OCI-LY1 (cell line): ENCODE data around the gene CYYR1.

ENCODE experiments used
- EZH2 ChIP-seq: fragments of 200-600 bp; sonication (generic), shearing (Covaris generic); IDR thresholded peaks from 2 replicates; pipeline ENCODE4 v1.8.0; 2017; ENCODE audit warnings: borderline replicate concordance, mixed run types, mild to moderate bottlenecking, antibody characterized with exemption, low read length, moderate library complexity, mixed read lengths
- TF ChIP-seq, protein P1 (sequence below): fragments of 200-600 bp; sonication (generic), shearing (Covaris generic); IDR thresholded peaks from 2 replicates; pipeline ENCODE4 v1.5.1; 2017; ENCODE audit warnings: mild to moderate bottlenecking, antibody characterized with exemption, low read length, moderate library complexity, mixed read lengths

- TF ChIP-seq, protein P1, sequence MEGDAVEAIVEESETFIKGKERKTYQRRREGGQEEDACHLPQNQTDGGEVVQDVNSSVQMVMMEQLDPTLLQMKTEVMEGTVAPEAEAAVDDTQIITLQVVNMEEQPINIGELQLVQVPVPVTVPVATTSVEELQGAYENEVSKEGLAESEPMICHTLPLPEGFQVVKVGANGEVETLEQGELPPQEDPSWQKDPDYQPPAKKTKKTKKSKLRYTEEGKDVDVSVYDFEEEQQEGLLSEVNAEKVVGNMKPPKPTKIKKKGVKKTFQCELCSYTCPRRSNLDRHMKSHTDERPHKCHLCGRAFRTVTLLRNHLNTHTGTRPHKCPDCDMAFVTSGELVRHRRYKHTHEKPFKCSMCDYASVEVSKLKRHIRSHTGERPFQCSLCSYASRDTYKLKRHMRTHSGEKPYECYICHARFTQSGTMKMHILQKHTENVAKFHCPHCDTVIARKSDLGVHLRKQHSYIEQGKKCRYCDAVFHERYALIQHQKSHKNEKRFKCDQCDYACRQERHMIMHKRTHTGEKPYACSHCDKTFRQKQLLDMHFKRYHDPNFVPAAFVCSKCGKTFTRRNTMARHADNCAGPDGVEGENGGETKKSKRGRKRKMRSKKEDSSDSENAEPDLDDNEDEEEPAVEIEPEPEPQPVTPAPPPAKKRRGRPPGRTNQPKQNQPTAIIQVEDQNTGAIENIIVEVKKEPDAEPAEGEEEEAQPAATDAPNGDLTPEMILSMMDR = no peak
- no peak for TF ChIP-seq EZH2
Observed at GRCh38 chr21:26508903-26509302, 64.2 kb downstream of the CYYR1 start.
